Esophagus muscularis mucosa (tissue), 4 donors: ENCODE measurements around the gene PSMC3. TPM values are rescaled to one million over a fixed set of nuclear protein-coding genes. Genes with fewer than 3 reads are reported as not detected.
A peak's percentile ranks its signal among the peaks of the same experiment; 100 is the strongest.

Experiments used
- DNase-seq: peaks from one replicate; pipeline ENCODE4 v3.0.0-alpha.2; 2017; ENCODE audit errors: extremely low spot score
- H3K27ac ChIP-seq, 4 donors: fragments of 200-600 bp; sonication (generic); replicated peaks in 1 of 4; 1 replicate in 3 of 4; 2 replicates in 1 of 4; pipeline ENCODE4 v1.5.1; 2016 to 2019; ENCODE audit warnings: mild to moderate bottlenecking in 1 of 4
- H3K27me3 ChIP-seq, 4 donors: fragments of 200-600 bp; sonication (generic); one replicate each; pipeline versions ENCODE4 v1.5.1 to v1.6.0; 2016 to 2019
- H3K36me3 ChIP-seq, 4 donors: fragments of 200-600 bp; sonication (generic); one replicate each; pipeline ENCODE4 v1.5.1; 2016 to 2019
- H3K4me1 ChIP-seq, 4 donors: fragments of 200-600 bp; sonication (generic); one replicate each; pipeline ENCODE4 v1.5.1; 2016 to 2019
- H3K4me3 ChIP-seq, 4 donors: fragments of 200-600 bp; sonication (generic); 1 replicate in 2 of 4; 2 replicates in 2 of 4; pipeline ENCODE4 v1.5.1; 2016 to 2019; ENCODE audit warnings: mild to moderate bottlenecking in 4 of 4, moderate library complexity in 1 of 4
- H3K9me3 ChIP-seq, 4 donors: fragments of 200-600 bp; sonication (generic); 1 replicate in 3 of 4; 2 replicates in 1 of 4; pipeline ENCODE4 v1.5.1; 2016 to 2019
- CTCF ChIP-seq, 3 experiments: fragments of 200-600 bp in 2 of 3; fragments of 450-650 bp in 1 of 3; sonication (generic) in 2 of 3; IDR thresholded peaks; one replicate each; pipeline ENCODE4 v1.5.1; 2017 to 2019; ENCODE audit warnings: antibody characterized with exemption in 3 of 3, mild to moderate bottlenecking in 2 of 3, moderate library complexity in 1 of 3
- EP300 ChIP-seq: sonication (generic); formaldehyde crosslinking; IDR thresholded peaks from one replicate; pipeline ENCODE4 v1.6.1; 2017; ENCODE audit warnings: antibody characterized with exemption
- POLR2A ChIP-seq: fragments of 450-650 bp; IDR thresholded peaks from one replicate; pipeline ENCODE4 v1.6.1; 2017; ENCODE audit warnings: antibody characterized with exemption, moderate library complexity, mild to moderate bottlenecking, low read depth
- POLR2AphosphoS5 ChIP-seq, 2 donors: sonication (generic); formaldehyde crosslinking; IDR thresholded peaks; one replicate each; pipeline ENCODE4 v1.6.1; 2017; ENCODE audit warnings: antibody characterized with exemption in 2 of 2
- WGBS: methylation state at CpG from one replicate; pipeline ENCODE4 v1.1.5; 2018; 5-methylcytosine and 5-hydroxymethylcytosine counted together
- intact Hi-C: fragments of 100-400 bp; cut with DNase I; formaldehyde crosslinking; loops from one replicate; pipeline ENCODE4 v1.15.1; 2023
- total RNA-seq, 4 donors: library from RNA; depleted of rRNA; stranded (reverse); fragments of >200 nt; gene quantifications; one replicate each; pipeline versions ENCODE4 v1.1.0 to v1.2.1, GENCODE V29; 2016

PSMC3 gene
- total RNA-seq, 4 donors from 2014 or later, result 163 to 197 (median 182) TPM

GRCh38 chr11:47383071-47383470 lies 43.2 kb downstream of the PSMC3 start:
- Histone ChIP-seq H3K27me3 (no peaks in the 10 kb centered on the region), H3K36me3 (no peaks in the 10 kb centered on the region), H3K27ac (no peak overlapping the region), H3K4me1 (no peaks in the 10 kb centered on the region), H3K9me3 (no peaks in the 10 kb centered on the region), H3K4me3 (no peak overlapping the region)
- intact Hi-C loops, result no loop called here
- TF ChIP-seq POLR2A, result no peak
- TF ChIP-seq CTCF (IDR thresholded peaks at IDR 0.05), result no peak
- TF ChIP-seq POLR2AphosphoS5 (IDR thresholded peaks at IDR 0.05), result no peak
- no peak for TF ChIP-seq EP300
- DNase-seq, result no peak
- 62% methylated on average over 4 of the region's 4 CpGs for WGBS

GRCh38 chr11:47380078-47380477 lies 46.2 kb downstream of the PSMC3 start:
- TF ChIP-seq EP300, result no peak
- no peak for TF ChIP-seq CTCF (IDR thresholded peaks at IDR 0.05)
- no peak for TF ChIP-seq POLR2A
- no peak for TF ChIP-seq POLR2AphosphoS5 (IDR thresholded peaks at IDR 0.05)
- H3K27me3 ChIP-seq, result no peaks in the 10 kb centered on the region
- no peaks in the 10 kb centered on the region for H3K36me3 ChIP-seq
- no peak for DNase-seq
- WGBS, result 98% methylated on average over 2 of the region's 2 CpGs
- H3K9me3 ChIP-seq, result no peaks in the 10 kb centered on the region
- H3K27ac ChIP-seq, result no peak overlapping the region
- no peaks in the 10 kb centered on the region for H3K4me1 ChIP-seq
- no peak overlapping the region for H3K4me3 ChIP-seq
- intact Hi-C loops, result no loop called here

- H3K27ac ChIP-seq, result no peak overlapping the region
- intact Hi-C loops, result no loop called here
- no peaks in the 10 kb centered on the region for H3K36me3 ChIP-seq
- H3K27me3 ChIP-seq, result no peaks in the 10 kb centered on the region
- H3K4me3 ChIP-seq, result no peak overlapping the region
- H3K9me3 ChIP-seq, result no peaks in the 10 kb centered on the region
- H3K4me1 ChIP-seq, result no peaks in the 10 kb centered on the region
- 86% methylated on average over 2 of the region's 2 CpGs for WGBS
- no peak for DNase-seq
- TF ChIP-seq CTCF (IDR thresholded peaks at IDR 0.05) (no peak), EP300 (no peak), POLR2AphosphoS5 (IDR thresholded peaks at IDR 0.05) (no peak), POLR2A (no peak)
These were observed 46.9 kb downstream of the PSMC3 start for GRCh38 chr11:47379317-47379716.

GRCh38 chr11:47378836-47379170 lies 47.4 kb downstream of the PSMC3 start:
- Histone ChIP-seq H3K4me3 (no peak overlapping the region), H3K36me3 (no peaks in the 10 kb centered on the region), H3K4me1 (peaks cover 0 to 5% (median 2%) of the 10 kb centered on the region in 4 donors), H3K9me3 (no peaks in the 10 kb centered on the region), H3K27ac (peak overlapping the region in 3 of 4 donors; percentile 28 to 66 (median 63)), H3K27me3 (no peaks in the 10 kb centered on the region)
- intact Hi-C loops, result no loop called here
- no peak for DNase-seq
- TF ChIP-seq CTCF (IDR thresholded peaks at IDR 0.05) (no peak), POLR2AphosphoS5 (IDR thresholded peaks at IDR 0.05) (no peak), POLR2A (no peak), EP300 (no peak)

- 89% methylated on average over 3 of the region's 31 CpGs for WGBS
- H3K9me3 ChIP-seq, result no peaks in the 10 kb centered on the region
- TF ChIP-seq EP300 (no peak), POLR2AphosphoS5 (IDR thresholded peaks at IDR 0.05) (peak in 1 of 2 donors; percentile 33), POLR2A (no peak), CTCF (IDR thresholded peaks at IDR 0.05) (no peak)
- peaks cover 0 to 8% (median 3%) of the 10 kb centered on the region in 4 donors for H3K4me1 ChIP-seq
- H3K27me3 ChIP-seq, result no peaks in the 10 kb centered on the region
- no peak for DNase-seq
- H3K4me3 ChIP-seq, result peak within 1 kb of the TSS; percentile 39 to 53 (median 41)
- no peaks in the 10 kb centered on the region for H3K36me3 ChIP-seq
- intact Hi-C loops, result no loop called here
- peak within 1 kb of the TSS; percentile 51 to 72 (median 64) for H3K27ac ChIP-seq
These were observed 48.0 kb downstream of the PSMC3 start, which contains the start of gene SPI1 for GRCh38 chr11:47378010-47378835. Gene SPI1, minus strand, starts transcription at chr11:47378547. Its CDS starts 194 bp downstream, at chr11:47378353.
